Right atrium auricular region (tissue), 2 donors: ENCODE measurements around the gene ANKRD33B. TPM values are rescaled to one million over a fixed set of nuclear protein-coding genes. Genes with fewer than 3 reads are reported as not detected.

Experiments
- DNase-seq: peaks from one replicate; pipeline ENCODE4 v3.0.0-alpha.2; 2019; ENCODE audit warnings: low spot score
- H3K27ac ChIP-seq, 2 donors: fragments of 200-600 bp; sonication (generic); 1 replicate in 1 of 2; 2 replicates in 1 of 2; pipeline ENCODE4 v1.5.1; 2016 to 2019
- H3K27me3 ChIP-seq, 2 donors: fragments of 200-600 bp; sonication (generic); one replicate each; pipeline versions ENCODE4 v1.5.1 to v1.6.0; 2017 to 2019
- H3K36me3 ChIP-seq: fragments of 200-600 bp; sonication (generic); one replicate; pipeline ENCODE4 v1.5.1; 2016
- H3K4me1 ChIP-seq, 2 donors: fragments of 200-600 bp; sonication (generic); one replicate each; pipeline versions ENCODE4 v1.5.1 to v1.6.0; 2017 to 2019
- H3K4me3 ChIP-seq, 2 donors: fragments of 200-600 bp; sonication (generic); 1 replicate in 1 of 2; 2 replicates in 1 of 2; pipeline ENCODE4 v1.5.1; 2017 to 2019; ENCODE audit warnings: mild to moderate bottlenecking in 1 of 2, moderate library complexity in 1 of 2
- H3K9me3 ChIP-seq, 2 donors: fragments of 200-600 bp; sonication (generic); one replicate each; pipeline ENCODE4 v1.5.1; 2019
- total RNA-seq, 2 donors: library from RNA; depleted of rRNA; stranded (reverse); fragments of >200 nt; gene quantifications; one replicate each; pipeline ENCODE4 v1.1.0, GENCODE V29; 2016
- TF ChIP-seq, protein P1 (sequence below), 2 donors: fragments of 200-600 bp; sonication (generic); IDR thresholded peaks; one replicate each; pipeline ENCODE4 v1.5.1; 2019; ENCODE audit warnings: antibody characterized with exemption in 2 of 2

ANKRD33B gene
- total RNA-seq, 2 donors from 2014 or later = 1.2 to 4.7 TPM

DNA sequence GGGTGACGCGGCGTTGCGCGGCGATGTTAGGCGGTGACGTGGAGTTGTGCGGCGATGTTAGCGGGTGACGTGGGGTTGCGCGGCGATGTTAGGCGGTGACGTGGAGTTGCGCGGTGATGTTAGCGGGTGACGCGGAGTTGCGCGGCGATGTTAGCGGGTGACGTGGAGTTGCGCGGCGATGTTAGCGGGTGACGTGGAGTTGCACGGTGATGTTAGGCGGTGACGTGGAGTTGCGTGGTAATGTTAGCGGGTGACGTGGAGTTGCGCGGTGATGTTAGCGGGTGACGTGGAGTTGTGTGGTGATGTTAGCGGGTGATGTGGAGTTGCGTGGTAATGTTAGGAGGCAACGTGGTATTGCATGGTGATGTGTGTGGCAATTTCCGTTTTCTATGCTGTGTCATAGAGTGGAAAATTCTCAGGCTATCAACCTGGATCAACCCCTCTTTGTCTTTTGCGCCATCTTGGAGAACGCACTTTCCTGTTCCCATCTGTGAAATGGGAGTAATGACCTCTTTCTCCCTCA is 76.0 kb downstream of the ANKRD33B start:
- Histone ChIP-seq H3K9me3 (no peaks in the 10 kb centered on the region), H3K36me3 (no peaks in the 10 kb centered on the region), H3K4me3 (no peak overlapping the region), H3K4me1 (no peaks in the 10 kb centered on the region), H3K27me3 (no peaks in the 10 kb centered on the region), H3K27ac (no peak overlapping the region)
- TF ChIP-seq, protein P1, sequence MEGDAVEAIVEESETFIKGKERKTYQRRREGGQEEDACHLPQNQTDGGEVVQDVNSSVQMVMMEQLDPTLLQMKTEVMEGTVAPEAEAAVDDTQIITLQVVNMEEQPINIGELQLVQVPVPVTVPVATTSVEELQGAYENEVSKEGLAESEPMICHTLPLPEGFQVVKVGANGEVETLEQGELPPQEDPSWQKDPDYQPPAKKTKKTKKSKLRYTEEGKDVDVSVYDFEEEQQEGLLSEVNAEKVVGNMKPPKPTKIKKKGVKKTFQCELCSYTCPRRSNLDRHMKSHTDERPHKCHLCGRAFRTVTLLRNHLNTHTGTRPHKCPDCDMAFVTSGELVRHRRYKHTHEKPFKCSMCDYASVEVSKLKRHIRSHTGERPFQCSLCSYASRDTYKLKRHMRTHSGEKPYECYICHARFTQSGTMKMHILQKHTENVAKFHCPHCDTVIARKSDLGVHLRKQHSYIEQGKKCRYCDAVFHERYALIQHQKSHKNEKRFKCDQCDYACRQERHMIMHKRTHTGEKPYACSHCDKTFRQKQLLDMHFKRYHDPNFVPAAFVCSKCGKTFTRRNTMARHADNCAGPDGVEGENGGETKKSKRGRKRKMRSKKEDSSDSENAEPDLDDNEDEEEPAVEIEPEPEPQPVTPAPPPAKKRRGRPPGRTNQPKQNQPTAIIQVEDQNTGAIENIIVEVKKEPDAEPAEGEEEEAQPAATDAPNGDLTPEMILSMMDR (IDR thresholded peaks at IDR 0.05) = no peak
- DNase-seq = no peak

DNA sequence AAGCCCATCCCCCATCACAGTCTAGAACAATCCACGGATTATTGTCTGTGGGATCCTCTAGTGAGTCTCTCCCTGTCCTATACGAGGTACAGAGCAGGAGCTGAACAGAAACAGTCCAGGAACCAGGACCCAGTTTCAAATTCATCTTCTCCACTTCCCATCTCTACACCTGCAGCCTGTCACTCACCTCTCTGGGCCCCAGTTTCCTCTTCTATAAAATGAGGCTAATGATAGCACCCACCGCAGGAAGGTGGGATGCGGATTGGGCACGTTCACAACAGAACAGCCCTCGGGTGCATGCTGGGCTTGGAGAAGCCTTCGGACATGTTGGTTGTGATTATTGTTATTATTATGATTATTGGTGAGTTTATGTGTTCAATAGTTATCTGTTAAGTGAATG is 78.5 kb downstream of the ANKRD33B start:
- no peak for DNase-seq
- Histone ChIP-seq H3K36me3 (no peaks in the 10 kb centered on the region), H3K9me3 (no peaks in the 10 kb centered on the region), H3K4me3 (no peak overlapping the region), H3K4me1 (no peaks in the 10 kb centered on the region), H3K27ac (no peak overlapping the region), H3K27me3 (no peaks in the 10 kb centered on the region)
- TF ChIP-seq, protein P1 (IDR thresholded peaks at IDR 0.05) = no peak

GRCh38 chr5:10644192-10644591 is 80.3 kb downstream of the ANKRD33B start:
- TF ChIP-seq, protein P1 (IDR thresholded peaks at IDR 0.05) = no peak
- Histone ChIP-seq H3K9me3 (no peaks in the 10 kb centered on the region), H3K27me3 (no peaks in the 10 kb centered on the region), H3K4me3 (no peak overlapping the region), H3K27ac (no peak overlapping the region), H3K36me3 (no peaks in the 10 kb centered on the region), H3K4me1 (no peaks in the 10 kb centered on the region)
- no peak for DNase-seq

GRCh38 chr5:10645146-10645545 is 81.3 kb downstream of the ANKRD33B start:
- Histone ChIP-seq H3K27ac (no peak overlapping the region), H3K36me3 (no peaks in the 10 kb centered on the region), H3K9me3 (no peaks in the 10 kb centered on the region), H3K4me1 (no peaks in the 10 kb centered on the region), H3K4me3 (no peak overlapping the region), H3K27me3 (no peaks in the 10 kb centered on the region)
- DNase-seq = no peak
- TF ChIP-seq, protein P1 (IDR thresholded peaks at IDR 0.05) = no peak

DNA sequence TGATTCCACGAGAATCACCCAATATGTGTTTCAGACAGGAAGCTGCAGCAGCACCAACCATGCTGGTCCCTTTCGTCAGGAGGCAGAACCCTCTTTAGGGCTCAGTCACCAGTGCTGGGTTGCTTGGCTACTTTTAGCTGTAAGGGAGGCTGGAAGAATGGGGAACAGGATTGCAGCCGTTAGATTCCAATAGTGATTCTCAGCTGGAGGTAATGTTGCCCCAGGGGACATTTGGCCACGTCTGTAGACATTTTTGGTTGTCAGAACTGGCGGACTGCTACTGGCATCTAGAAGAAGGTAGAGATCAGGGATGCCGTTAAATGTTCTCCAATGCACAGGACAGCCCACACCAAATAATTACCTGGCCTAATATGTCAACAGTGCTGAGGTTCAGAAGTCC is 81.8 kb downstream of the ANKRD33B start:
- TF ChIP-seq, protein P1 (IDR thresholded peaks at IDR 0.05) = no peak
- no peaks in the 10 kb centered on the region for H3K36me3 ChIP-seq
- H3K9me3 ChIP-seq = no peaks in the 10 kb centered on the region
- no peak overlapping the region for H3K27ac ChIP-seq
- DNase-seq = no peak
- no peak overlapping the region for H3K4me3 ChIP-seq
- H3K4me1 ChIP-seq = no peaks in the 10 kb centered on the region
- no peaks in the 10 kb centered on the region for H3K27me3 ChIP-seq

GRCh38 chr5:10647640-10648039 is 83.8 kb downstream of the ANKRD33B start:
- DNase-seq = no peak
- H3K27me3 ChIP-seq = no peaks in the 10 kb centered on the region
- TF ChIP-seq, protein P1 (IDR thresholded peaks at IDR 0.05) = no peak
- no peak overlapping the region for H3K4me3 ChIP-seq
- H3K36me3 ChIP-seq = no peaks in the 10 kb centered on the region
- no peaks in the 10 kb centered on the region for H3K9me3 ChIP-seq
- H3K27ac ChIP-seq = no peak overlapping the region
- peaks cover 0 to 2% of the 10 kb centered on the region in 2 donors for H3K4me1 ChIP-seq
